Lower leg skin (tissue), 3 donors: ENCODE measurements around the gene CHST4.

ENCODE experiments used
- CTCF ChIP-seq, 3 donors: fragments of 450-650 bp; IDR thresholded peaks; one replicate each; pipeline ENCODE4 v1.5.1; 2016; ENCODE audit warnings: antibody characterized with exemption in 3 of 3, mild to moderate bottlenecking in 3 of 3, moderate library complexity in 2 of 3
- POLR2A ChIP-seq, 2 donors: fragments of 450-650 bp; IDR thresholded peaks; one replicate each; pipeline ENCODE4 v1.6.1; 2016 to 2017; ENCODE audit warnings: antibody characterized with exemption in 2 of 2, mild to moderate bottlenecking in 1 of 2, moderate library complexity in 1 of 2

- TF ChIP-seq CTCF (IDR thresholded peaks at IDR 0.05) = no peak
- no peak for TF ChIP-seq POLR2A (IDR thresholded peaks at IDR 0.05)
Observed at GRCh38 chr16:71562552-71562951, 36.3 kb downstream of the CHST4 start.
